Measurements from ENCODE around the gene RTCA. TPM values are rescaled to one million over a fixed set of nuclear protein-coding genes. Genes with fewer than 3 reads are reported as not detected.
"Not testable (repeated sequence)": the region's sequence is repeated elsewhere in the genome, so short reads cannot be mapped to it uniquely, and the experiment has no call there.

The RTCA gene
- total and polyA plus RNA-seq, 12 donors, result 19.0 to 61.2 (median 34.0) TPM

DNA sequence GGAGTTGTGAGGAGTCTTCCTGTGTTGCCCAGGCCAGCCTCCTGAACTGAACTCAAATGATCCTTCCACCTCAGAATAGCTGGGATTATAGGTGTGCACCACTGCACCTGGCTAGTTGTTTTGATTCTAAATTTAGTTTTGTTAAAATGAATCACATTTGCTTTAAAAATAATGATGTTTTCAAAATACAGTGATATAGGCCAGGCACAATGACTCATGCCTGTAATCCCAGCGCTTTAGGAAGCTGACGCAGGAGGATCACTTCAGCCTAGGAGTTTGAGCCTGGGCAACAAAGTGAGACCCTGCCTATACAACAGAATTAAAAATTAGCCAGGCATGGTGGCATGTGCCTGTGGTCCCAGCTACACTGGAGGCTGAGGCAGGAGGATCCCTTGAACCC is 24.3 kb downstream of the RTCA start:
- intact Hi-C loops (cut with DNase I), result no loop called here
- H3K36me3 ChIP-seq (replicated peaks in 1 of 2), result peaks cover 0 to 70% of the 10 kb centered on the region in 2 donors

GRCh38 chr1:100292711-100293110 is 26.7 kb downstream of the RTCA start:
- no peak overlapping the region for H3K4me3 ChIP-seq
- WGBS, 4 donors, result 26 to 50% (median 38%) methylated on average over 1 of the region's 1 CpG
- H3K4me1 ChIP-seq (replicated peaks in 1 of 2), result no peaks in the 10 kb centered on the region
- peaks cover 0 to 51% of the 10 kb centered on the region in 2 donors for H3K36me3 ChIP-seq (replicated peaks in 1 of 2)
- intact Hi-C loops (cut with DNase I), result no loop called here
- H3K27me3 ChIP-seq, result no peaks in the 10 kb centered on the region
- DNase-seq, result no peak
- no peaks in the 10 kb centered on the region for H3K9me3 ChIP-seq (replicated peaks in 1 of 3)
- peak overlapping the region in 1 of 5 donors; percentile 20 for H3K27ac ChIP-seq
- TF ChIP-seq POLR2A (IDR thresholded peaks at IDR 0.05), result no peak
- TF ChIP-seq, protein P1, sequence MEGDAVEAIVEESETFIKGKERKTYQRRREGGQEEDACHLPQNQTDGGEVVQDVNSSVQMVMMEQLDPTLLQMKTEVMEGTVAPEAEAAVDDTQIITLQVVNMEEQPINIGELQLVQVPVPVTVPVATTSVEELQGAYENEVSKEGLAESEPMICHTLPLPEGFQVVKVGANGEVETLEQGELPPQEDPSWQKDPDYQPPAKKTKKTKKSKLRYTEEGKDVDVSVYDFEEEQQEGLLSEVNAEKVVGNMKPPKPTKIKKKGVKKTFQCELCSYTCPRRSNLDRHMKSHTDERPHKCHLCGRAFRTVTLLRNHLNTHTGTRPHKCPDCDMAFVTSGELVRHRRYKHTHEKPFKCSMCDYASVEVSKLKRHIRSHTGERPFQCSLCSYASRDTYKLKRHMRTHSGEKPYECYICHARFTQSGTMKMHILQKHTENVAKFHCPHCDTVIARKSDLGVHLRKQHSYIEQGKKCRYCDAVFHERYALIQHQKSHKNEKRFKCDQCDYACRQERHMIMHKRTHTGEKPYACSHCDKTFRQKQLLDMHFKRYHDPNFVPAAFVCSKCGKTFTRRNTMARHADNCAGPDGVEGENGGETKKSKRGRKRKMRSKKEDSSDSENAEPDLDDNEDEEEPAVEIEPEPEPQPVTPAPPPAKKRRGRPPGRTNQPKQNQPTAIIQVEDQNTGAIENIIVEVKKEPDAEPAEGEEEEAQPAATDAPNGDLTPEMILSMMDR (IDR thresholded peaks at IDR 0.05), result no peak

More for the DNA sequence above, 24.3 kb downstream of the RTCA start:
- DNase-seq, result no peak
- no peaks in the 10 kb centered on the region for H3K4me1 ChIP-seq (replicated peaks in 1 of 2)
- no peak overlapping the region for H3K4me3 ChIP-seq
- 68 to 95% (median 86%) methylated on average over 2 of the region's 2 CpGs for WGBS, 4 donors
- H3K9me3 ChIP-seq (replicated peaks in 1 of 3), result no peaks in the 10 kb centered on the region
- no peaks in the 10 kb centered on the region for H3K27me3 ChIP-seq
- no peak overlapping the region for H3K27ac ChIP-seq
- TF ChIP-seq, protein P1 (IDR thresholded peaks at IDR 0.05), result no peak
- no peak for TF ChIP-seq POLR2A (IDR thresholded peaks at IDR 0.05)

DNA sequence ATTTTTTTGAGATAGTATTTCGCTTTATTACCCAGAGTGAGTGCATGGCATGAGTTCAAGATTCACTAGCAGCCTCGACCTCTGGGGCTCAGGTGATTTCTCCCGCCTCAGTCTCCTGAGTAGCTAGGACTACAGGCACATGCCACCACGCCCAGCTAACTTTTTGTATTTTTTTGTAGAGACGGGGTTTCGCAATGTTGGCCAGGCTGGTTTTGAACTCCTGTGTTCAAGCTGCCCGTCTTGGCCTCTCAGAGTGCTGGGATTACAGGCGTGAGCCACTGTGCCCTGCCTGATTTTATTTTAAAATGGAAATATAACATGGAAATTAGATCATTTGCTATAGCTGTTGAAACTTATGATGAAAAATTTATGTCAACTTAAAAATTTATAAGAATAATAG is 30.1 kb downstream of the RTCA start:
- Histone ChIP-seq H3K27ac (no peak overlapping the region), H3K36me3 (replicated peaks in 1 of 2) (peaks cover 0 to 22% of the 10 kb centered on the region in 2 donors), H3K4me3 (no peak overlapping the region), H3K9me3 (replicated peaks in 1 of 3) (no peaks in the 10 kb centered on the region), H3K4me1 (replicated peaks in 1 of 2) (no peaks in the 10 kb centered on the region), H3K27me3 (no peaks in the 10 kb centered on the region)
- intact Hi-C loops (cut with DNase I), result no loop called here
- WGBS, 4 donors, result 91 to 99% (median 94%) methylated on average over 8 of the region's 8 CpGs
- no peak for DNase-seq
- TF ChIP-seq, protein P1 (IDR thresholded peaks at IDR 0.05), result no peak
- no peak for TF ChIP-seq POLR2A (IDR thresholded peaks at IDR 0.05)

DNA sequence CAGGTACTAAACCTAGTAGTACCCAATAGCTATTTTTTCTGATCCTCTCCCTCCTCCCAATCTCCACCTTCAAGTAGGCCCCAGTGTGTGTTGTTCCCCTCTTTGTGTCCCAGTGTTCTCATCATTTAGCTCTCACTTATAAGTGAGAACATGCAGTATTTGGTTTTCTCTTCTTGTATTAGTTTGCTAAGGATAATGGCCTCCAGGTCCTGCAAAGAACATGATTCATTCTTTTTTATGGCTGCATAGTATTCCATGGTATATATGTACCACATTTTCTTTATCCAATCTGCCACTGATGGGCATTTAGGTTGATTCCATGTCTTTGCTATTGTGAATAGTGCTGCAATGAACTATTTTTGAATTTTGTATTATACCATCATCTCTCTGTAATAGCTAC is 31.0 kb downstream of the RTCA start:
- H3K27me3 ChIP-seq; intact Hi-C loops (cut with DNase I); H3K4me3 ChIP-seq; H3K27ac ChIP-seq; H3K4me1 ChIP-seq (replicated peaks in 1 of 2); H3K9me3 ChIP-seq (replicated peaks in 1 of 3); DNase-seq: not testable (repeated sequence)
- H3K36me3 ChIP-seq (replicated peaks in 1 of 2), result peaks cover 0 to 14% of the 10 kb centered on the region in 2 donors

DNA sequence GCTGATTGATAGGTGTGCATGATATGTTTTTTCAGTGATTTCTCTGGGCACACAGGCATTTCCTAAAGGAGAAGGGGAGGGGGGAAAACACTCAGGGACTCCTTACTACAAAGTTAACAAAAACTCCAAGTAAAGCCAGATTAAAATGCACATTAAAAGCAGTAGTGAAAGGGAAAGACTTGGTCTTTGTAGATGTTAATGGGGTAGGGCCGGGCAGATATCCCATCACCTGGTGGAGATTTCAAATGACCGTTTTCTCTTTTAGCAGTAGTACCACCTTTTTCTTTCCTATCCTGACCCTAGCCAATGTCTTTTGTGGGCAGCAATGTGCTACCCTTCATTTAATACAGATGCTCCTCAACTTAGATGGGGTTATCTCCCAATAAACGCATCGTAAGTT is 32.5 kb downstream of the RTCA start:
- H3K27ac ChIP-seq, result no peak overlapping the region
- no peaks in the 10 kb centered on the region for H3K27me3 ChIP-seq
- intact Hi-C loops (cut with DNase I), result no loop called here
- no peak for TF ChIP-seq POLR2A (IDR thresholded peaks at IDR 0.05)
- TF ChIP-seq, protein P1 (IDR thresholded peaks at IDR 0.05), result no peak
- no peak overlapping the region for H3K4me3 ChIP-seq
- no peaks in the 10 kb centered on the region for H3K9me3 ChIP-seq (replicated peaks in 1 of 3)
- H3K36me3 ChIP-seq (replicated peaks in 1 of 2), result peaks cover 0 to 5% of the 10 kb centered on the region in 2 donors
- no peak for DNase-seq
- WGBS, 4 donors, result 81 to 90% (median 85%) methylated on average over 4 of the region's 4 CpGs
- H3K4me1 ChIP-seq (replicated peaks in 1 of 2), result no peaks in the 10 kb centered on the region

All from adrenal gland (tissue), 12 donors.